Left hindlimb (tissue), 1 donor: ENCODE results near the gene COL16A1.

Source experiments
- DNase-seq: peaks from one replicate; pipeline ENCODE4 v3.0.0-alpha.2; 2018

The COL16A1 gene

DNA sequence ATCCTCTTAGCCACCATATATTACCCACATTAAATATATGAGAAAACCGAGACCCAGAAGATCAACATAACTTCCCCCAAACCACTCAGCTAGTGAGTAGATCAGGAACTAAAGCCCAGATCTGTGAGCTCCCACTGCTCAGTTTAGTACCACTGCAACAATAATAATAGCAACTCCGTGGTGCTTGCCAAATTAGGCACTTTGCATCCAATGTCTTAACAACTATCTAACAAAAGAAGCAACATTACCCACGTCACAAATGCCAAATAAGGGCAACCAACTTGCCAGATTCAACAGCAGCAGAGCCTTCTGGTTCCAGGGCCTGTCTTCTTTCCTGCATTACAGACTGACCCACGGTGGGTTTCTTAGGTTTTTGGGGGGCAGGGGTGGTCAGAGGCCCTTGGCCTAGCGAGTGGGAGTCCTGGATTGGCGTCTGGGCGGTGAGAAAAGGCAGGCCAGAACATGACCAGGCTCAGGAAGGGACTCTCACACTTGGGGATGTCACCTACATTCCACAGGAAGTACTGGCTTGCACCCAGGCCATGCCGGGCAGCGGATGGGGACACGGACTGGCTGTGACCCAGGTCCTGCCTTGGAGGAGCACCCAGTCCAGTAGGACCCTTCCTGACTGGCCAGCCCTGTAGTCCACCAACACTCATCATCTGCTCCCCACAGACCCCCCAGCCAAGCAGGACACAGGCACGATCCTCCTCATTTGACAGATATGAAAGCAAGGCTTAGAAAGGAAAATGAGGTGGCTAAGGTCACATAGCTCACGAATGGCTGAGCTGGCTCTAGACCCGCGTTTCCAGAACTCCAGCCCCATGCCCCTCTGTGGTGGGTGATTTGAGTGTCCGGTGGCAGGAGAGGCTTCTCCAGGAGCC, 81.7 kb downstream of the COL16A1 start:
- no peak for DNase-seq

DNA sequence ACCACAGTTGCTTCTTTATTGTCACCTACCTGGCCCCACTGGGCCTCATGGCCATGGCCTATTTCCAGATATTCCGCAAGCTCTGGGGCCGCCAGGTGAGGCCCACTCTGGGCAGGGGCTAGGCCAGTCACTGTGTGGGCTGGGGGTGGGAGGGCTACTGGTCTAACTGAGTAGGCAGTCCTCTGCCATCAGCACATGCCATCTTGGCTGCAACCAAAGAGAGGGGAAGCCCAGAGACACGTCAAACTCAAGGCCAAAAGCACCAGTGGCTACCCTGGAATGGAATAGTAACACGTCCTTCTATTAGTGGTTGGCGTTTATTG, 82.4 kb downstream of the COL16A1 start:
- no peak for DNase-seq

GRCh38 chr1:31620631-31621497, 83.0 kb downstream of the COL16A1 start:
- no peak for DNase-seq

DNA sequence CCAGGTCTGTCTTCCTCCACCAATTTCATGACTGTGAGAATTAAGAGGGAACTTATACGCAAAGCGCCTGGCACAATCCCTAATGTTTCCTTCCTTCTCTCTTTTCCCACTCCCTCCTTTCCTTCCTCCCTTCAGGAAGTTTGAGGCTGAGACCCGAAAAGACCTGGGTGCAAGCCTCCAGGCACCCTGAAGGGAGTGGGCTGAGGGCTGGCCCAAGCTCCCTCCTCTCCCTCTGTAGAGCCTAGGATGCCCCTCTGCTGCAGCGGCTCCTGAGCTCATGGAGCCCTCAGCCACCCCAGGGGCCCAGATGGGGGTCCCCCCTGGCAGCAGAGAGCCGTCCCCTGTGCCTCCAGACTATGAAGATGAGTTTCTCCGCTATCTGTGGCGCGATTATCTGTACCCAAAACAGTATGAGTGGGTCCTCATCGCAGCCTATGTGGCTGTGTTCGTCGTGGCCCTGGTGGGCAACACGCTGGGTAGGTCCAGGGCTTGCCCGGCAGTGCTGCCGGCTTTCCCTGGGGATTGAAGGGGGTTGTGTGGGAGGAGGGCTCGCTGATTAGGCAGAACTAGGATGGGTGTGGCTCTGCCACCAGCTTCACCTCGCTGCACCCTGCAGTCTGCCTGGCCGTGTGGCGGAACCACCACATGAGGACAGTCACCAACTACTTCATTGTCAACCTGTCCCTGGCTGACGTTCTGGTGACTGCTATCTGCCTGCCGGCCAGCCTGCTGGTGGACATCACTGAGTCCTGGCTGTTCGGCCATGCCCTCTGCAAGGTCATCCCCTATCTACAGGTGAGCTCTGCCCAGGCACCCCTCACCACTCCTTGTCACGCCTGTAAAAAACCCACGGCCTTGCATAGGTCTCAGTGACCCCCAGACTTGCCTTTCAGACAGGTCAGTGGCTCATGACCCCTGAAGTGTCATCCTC, 84.6 kb downstream of the COL16A1 start:
- DNase-seq = no peak

- DNase-seq = peak; percentile 62
Observed at GRCh38 chr1:31617916-31618746, 85.7 kb downstream of the COL16A1 start.

DNA sequence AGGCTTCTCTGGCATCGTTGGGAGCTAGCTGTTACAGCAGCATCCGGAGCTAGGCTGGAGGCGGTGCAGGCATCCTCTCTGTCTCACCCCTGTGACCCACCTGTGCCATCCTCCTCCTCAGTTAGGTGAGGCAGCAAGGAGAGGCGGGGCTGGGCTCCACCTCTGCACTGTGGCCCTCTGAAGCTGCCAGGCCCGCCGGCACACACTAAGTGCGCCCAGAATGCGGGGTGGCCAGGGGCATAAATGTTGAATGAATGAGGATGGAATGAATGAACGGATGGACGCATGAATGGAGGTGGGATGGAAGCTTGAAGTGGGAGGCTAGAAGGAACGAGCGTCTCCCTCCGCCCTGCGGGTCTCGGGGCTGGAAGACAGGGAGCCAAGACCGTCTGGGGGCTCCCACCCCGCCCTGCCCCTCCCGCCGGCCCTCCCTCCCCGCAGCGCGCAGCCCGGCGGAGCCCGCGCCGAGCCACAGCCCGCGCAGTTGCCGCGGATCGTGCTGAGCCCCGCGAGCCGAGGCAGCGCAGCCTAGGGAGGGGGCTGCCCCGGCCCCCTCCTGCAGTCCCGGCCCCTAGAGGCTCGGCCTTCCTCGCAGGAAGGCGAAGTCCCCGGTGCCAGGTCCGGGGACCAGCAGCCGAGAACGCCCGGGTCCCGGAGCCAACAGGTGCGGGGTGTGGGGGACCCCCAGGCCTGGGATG, 86.5 kb downstream of the COL16A1 start, which contains the start of gene HCRTR1:
Gene HCRTR1 (plus strand): TSS at position 472 of the 698 bp plus-strand sequence. CDS start 1,504 bp downstream, outside the sequence.
- DNase-seq = no peak

- DNase-seq = no peak
Observed at GRCh38 chr1:31615939-31616338, 87.9 kb downstream of the COL16A1 start.

- DNase-seq = no peak
Observed at GRCh38 chr1:31615414-31615813, 88.4 kb downstream of the COL16A1 start.

DNA sequence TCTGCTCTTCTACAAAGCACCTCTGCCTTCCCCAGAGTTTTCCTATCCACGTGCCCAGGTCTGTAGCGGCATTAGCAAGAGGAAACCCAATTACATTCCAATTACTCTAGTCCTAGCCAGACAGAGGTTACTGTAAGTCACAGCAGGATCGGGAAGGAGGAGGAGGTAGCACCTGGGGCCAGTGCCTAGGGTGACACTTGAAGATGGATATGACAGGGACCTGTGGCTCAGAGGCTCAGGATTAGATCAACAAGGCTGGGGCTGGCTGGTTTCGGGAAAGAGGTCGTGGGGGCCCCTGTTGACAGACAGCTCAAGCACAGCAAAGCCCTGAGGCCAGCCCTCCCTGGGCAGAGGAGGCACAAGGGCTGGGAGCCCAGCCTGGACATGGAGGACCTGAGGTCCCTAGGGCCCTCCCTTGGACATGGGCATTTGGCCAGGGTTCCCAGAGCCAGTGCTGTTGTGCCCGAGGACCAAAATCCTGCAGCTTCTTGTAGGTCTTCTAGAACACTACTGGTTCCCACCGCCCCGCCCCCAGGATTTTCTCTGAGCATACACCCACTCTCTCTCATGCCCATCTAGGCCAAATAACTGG, 89.3 kb downstream of the COL16A1 start:
- DNase-seq = no peak

DNA sequence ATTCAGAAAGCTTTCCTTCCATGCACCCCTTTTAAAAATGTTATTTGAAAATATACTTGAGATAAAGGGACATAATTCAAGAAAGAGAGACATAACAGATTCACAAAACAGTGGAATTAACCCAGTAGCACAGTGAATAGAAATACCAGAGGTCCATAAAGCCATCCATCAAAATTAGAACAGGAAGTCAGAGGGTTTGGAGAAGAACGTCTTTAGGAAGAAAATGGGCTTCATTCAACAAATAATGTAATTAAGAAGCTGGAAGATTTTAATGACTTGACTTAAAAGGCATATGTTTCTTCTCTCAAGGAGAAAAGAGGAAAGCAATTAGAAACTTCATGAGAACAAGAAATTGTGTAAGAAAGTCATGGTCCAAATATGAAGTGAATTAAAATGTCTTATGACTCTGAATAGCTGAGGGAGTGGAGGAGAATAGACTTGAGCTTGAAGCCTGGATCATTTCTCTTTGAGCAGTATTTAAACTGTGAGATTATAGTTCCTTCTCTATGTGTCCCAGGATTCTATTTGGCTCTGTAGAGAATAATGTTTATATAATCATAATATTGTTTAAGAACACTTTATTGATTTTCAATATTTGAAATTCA, 94.2 kb downstream of the COL16A1 start:
- no peak for DNase-seq

- no peak for DNase-seq
Observed at GRCh38 chr1:31607360-31607759, 96.5 kb downstream of the COL16A1 start.

DNA sequence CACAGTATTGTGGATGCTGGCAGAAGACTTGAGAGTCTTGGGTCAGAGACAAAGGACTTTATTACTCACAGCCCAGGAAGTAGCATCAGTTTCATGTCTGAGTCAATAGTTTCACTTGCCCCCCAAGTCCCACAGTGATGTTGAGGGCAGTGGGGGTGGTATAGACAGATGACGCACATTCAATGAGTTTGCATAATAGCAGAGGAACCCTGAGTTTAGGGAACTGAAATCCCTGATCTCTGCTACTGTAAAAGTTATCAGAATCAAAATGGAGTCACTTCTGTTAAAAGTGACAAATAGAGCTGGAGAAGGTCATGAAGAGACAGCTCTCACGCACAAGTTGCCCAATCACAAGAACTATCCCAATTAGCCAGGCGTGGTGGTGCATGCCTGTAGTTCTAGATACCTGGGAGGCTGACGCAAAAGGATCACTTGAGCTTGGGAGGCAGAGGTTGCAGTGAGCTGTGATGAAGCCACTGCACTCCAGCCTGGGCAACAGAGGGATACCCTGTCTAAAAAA, 97.8 kb downstream of the COL16A1 start:
- no peak for DNase-seq
